Measurements from ENCODE around the gene ANKRD13A. TPM values are rescaled to one million over a fixed set of nuclear protein-coding genes. Genes with fewer than 3 reads are reported as not detected.
"Not testable (repeated sequence)": the region's sequence is repeated elsewhere in the genome, so short reads cannot be mapped to it uniquely, and the experiment has no call there.

ANKRD13A gene
- total and polyA plus RNA-seq, 7 donors = 6.8 to 16.3 (median 9.0) TPM

GRCh38 chr12:110005319-110005973 lies 6.2 kb downstream of the ANKRD13A start:
- Histone ChIP-seq H3K27ac (no peak overlapping the region), H3K4me3 (no peak overlapping the region), H3K36me3 (ENCODE audit: insufficient read depth in 1 of 2, low read depth in 1 of 2) (peaks cover 0 to 4% of the 10 kb centered on the region in 2 donors), H3K27me3 (ENCODE audit: insufficient read depth in 3 of 3, low read length in 2 of 3) (no peaks in the 10 kb centered on the region), H3K4me1 (peaks cover 18% of the 10 kb centered on the region), H3K9me3 (no peaks in the 10 kb centered on the region)
- intact Hi-C loops (cut with DNase I) = no loop called here
- no peak for ATAC-seq
- DNase-seq = no peak
- WGBS, 3 donors = 90 to 94% (median 90%) methylated on average over 7 of the region's 7 CpGs
- TF ChIP-seq CTCF (IDR thresholded peaks at IDR 0.05) = no peak

GRCh38 chr12:110006115-110006514 lies 6.9 kb downstream of the ANKRD13A start:
- no peaks in the 10 kb centered on the region for H3K27me3 ChIP-seq (ENCODE audit: insufficient read depth in 3 of 3, low read length in 2 of 3)
- H3K4me3 ChIP-seq = no peak overlapping the region
- H3K27ac ChIP-seq = no peak overlapping the region
- no peak for TF ChIP-seq CTCF (IDR thresholded peaks at IDR 0.05)
- no peaks in the 10 kb centered on the region for H3K9me3 ChIP-seq
- intact Hi-C loops (cut with DNase I) = no loop called here
- WGBS, 3 donors = 96 to 99% (median 97%) methylated on average over 4 of the region's 4 CpGs
- peaks cover 0 to 4% of the 10 kb centered on the region in 2 donors for H3K36me3 ChIP-seq (ENCODE audit: insufficient read depth in 1 of 2, low read depth in 1 of 2)
- no peak for ATAC-seq
- H3K4me1 ChIP-seq = peaks cover 15% of the 10 kb centered on the region
- no peak for DNase-seq

GRCh38 chr12:110007881-110008280 lies 8.7 kb downstream of the ANKRD13A start:
- no peak overlapping the region for H3K27ac ChIP-seq
- no peaks in the 10 kb centered on the region for H3K27me3 ChIP-seq (ENCODE audit: insufficient read depth in 3 of 3, low read length in 2 of 3)
- H3K4me1 ChIP-seq = peaks cover under 1% of the 10 kb centered on the region
- no peak for ATAC-seq
- no peak for TF ChIP-seq CTCF (IDR thresholded peaks at IDR 0.05)
- no peak for DNase-seq
- no peak overlapping the region for H3K4me3 ChIP-seq
- peaks cover 2 to 10% of the 10 kb centered on the region in 2 donors for H3K36me3 ChIP-seq (ENCODE audit: insufficient read depth in 1 of 2, low read depth in 1 of 2)
- intact Hi-C loops (cut with DNase I) = no loop called here
- H3K9me3 ChIP-seq = no peaks in the 10 kb centered on the region

- H3K4me1 ChIP-seq; H3K9me3 ChIP-seq; H3K27me3 ChIP-seq (ENCODE audit: insufficient read depth in 3 of 3, low read length in 2 of 3); DNase-seq; intact Hi-C loops (cut with DNase I); H3K27ac ChIP-seq; H3K4me3 ChIP-seq; ATAC-seq: not testable (repeated sequence)
- 91 to 95% (median 94%) methylated on average over 15 of the region's 15 CpGs for WGBS, 3 donors
- peaks cover 5 to 16% of the 10 kb centered on the region in 2 donors for H3K36me3 ChIP-seq (ENCODE audit: insufficient read depth in 1 of 2, low read depth in 1 of 2)
Measured at GRCh38 chr12:110008681-110009398, 9.6 kb downstream of the ANKRD13A start.

- Histone ChIP-seq H3K9me3 (no peaks in the 10 kb centered on the region), H3K27ac (no peak overlapping the region), H3K4me1 (no peaks in the 10 kb centered on the region), H3K27me3 (ENCODE audit: insufficient read depth in 3 of 3, low read length in 2 of 3) (no peaks in the 10 kb centered on the region), H3K4me3 (no peak overlapping the region), H3K36me3 (ENCODE audit: insufficient read depth in 1 of 2, low read depth in 1 of 2) (peaks cover 5 to 37% of the 10 kb centered on the region in 2 donors)
- DNase-seq (no peak), ATAC-seq (no peak)
- WGBS, 3 donors = 73 to 92% (median 78%) methylated on average over 13 of the region's 13 CpGs
- intact Hi-C loops (cut with DNase I) = no loop called here
- no peak for TF ChIP-seq CTCF (IDR thresholded peaks at IDR 0.05)
Measured at GRCh38 chr12:110010853-110011723, 11.9 kb downstream of the ANKRD13A start.

Data from psoas muscle (tissue), 8 donors.